T-helper 17 cell (primary cell): ENCODE measurements around the gene CTDP1. TPM values are rescaled to one million over a fixed set of nuclear protein-coding genes. Genes with fewer than 3 reads are reported as not detected.

Experiments used
- ATAC-seq: fragments of 150-1000 bp; cut with Tn5 transposase; 2 replicates; pipeline ENCODE4 v1.10.0; 2021; ENCODE audit warnings: mild to moderate bottlenecking, moderate library complexity
- DNase-seq, 3 donors: peaks; one replicate each; pipeline versions ENCODE4 v3.0.0 to v3.0.0-alpha.2; 2020 to 2021
- H3K9me3 ChIP-seq: one replicate; pipeline ENCODE4 v1.7.0; 2013; ENCODE audit warnings: low read length, mild to moderate bottlenecking; ENCODE audit not compliant: control insufficient read depth, poor library complexity, severe bottlenecking
- H3K27ac Mint-ChIP-seq: one replicate; pipeline ENCODE4 v1.8.0; 2022; ENCODE audit warnings: mild to moderate bottlenecking, moderate library complexity, mixed read lengths
- H3K27me3 Mint-ChIP-seq: one replicate; pipeline ENCODE4 v1.8.0; 2022; ENCODE audit warnings: mixed read lengths
- H3K36me3 Mint-ChIP-seq: one replicate; pipeline ENCODE4 v1.8.0; 2022; ENCODE audit warnings: low read depth, mixed read lengths
- H3K4me1 Mint-ChIP-seq: one replicate; pipeline ENCODE4 v1.8.0; 2022; ENCODE audit warnings: mild to moderate bottlenecking, mixed read lengths
- H3K4me3 Mint-ChIP-seq: one replicate; pipeline ENCODE4 v1.8.0; 2022; ENCODE audit warnings: mild to moderate bottlenecking, moderate library complexity, mixed read lengths
- total RNA-seq, 4 donors: library from RNA in 2 of 4; stranded (reverse) in 2 of 4; gene quantifications; one replicate each; pipeline ENCODE4 v1.2.3 and lab custom pipeline; 2022 to 2026

Gene CTDP1
- total RNA-seq, 2 donors from 2014 or later = 61.0 to 65.1 TPM

DNA sequence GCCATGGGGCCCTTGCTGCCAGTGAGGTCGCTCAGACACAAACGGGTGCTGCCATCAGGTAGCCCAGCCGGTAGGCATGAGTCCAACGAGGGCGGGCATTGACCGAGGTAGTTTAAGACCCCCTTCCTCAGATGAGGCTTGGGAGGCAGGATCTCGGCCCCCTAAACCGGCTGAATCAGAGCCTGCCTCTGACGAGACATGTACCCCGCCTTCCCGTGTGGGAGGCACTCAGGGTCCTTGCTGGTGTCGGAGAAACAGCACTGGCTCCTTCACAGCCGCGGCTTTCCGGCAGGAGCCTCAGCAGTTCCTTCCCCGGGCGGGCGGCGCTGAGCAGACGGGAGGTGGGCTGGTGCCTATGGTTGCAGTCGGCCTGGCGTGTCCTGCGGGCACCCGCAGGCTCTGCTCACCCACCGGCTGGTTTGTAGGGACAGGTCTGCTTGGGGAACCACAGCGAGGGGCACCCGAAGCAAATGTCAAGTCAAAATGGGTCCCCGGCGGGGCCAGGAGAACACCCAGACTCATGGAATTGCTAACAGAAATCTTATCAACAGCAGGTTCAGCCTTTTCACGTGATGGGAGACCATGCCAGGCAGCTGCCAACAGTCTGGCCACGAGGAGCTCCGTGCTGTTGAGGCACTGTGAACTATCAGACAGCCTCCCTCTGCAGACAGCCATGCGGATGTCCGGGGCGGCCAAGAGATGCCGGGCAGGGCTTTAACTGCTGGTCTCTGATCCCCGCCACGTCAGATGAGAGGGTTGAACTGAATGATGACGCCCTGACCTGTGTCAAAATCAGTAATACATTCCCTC lies 121.0 kb downstream of the CTDP1 start:
- H3K4me1 Mint-ChIP-seq = peaks cover 9% of the 10 kb centered on the region
- peaks cover 6% of the 10 kb centered on the region for H3K36me3 Mint-ChIP-seq
- DNase-seq (no peak), ATAC-seq (no peak)
- no peaks in the 10 kb centered on the region for H3K9me3 ChIP-seq
- H3K27ac Mint-ChIP-seq = no peak overlapping the region
- no peak overlapping the region for H3K4me3 Mint-ChIP-seq
- peaks cover 46% of the 10 kb centered on the region for H3K27me3 Mint-ChIP-seq

DNA sequence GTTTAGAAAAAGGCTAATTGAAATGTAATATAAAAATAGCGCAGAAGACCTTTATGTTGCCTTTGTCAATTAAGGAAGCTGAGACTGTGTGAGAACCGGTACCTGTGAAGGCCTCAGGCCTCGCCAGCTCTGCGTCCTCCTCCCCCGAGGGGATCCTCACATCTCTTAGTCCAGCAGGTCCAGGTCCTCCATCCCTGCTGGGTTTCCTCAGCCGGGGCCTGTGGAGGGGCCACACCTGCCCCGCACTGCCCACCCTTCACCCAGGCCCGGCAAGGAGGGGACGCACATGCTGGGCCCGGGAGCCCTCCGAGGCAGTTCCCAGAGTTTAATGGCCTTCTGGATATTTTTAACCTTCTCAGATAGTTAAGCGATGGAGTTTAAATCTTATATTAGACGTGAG lies 121.6 kb downstream of the CTDP1 start:
- Mint-ChIP-seq H3K36me3 (peaks cover 6% of the 10 kb centered on the region), H3K4me3 (no peak overlapping the region), H3K27ac (no peak overlapping the region), H3K4me1 (peaks cover 9% of the 10 kb centered on the region), H3K27me3 (peaks cover 40% of the 10 kb centered on the region)
- no peak for DNase-seq
- ATAC-seq = no peak
- H3K9me3 ChIP-seq = no peaks in the 10 kb centered on the region

DNA sequence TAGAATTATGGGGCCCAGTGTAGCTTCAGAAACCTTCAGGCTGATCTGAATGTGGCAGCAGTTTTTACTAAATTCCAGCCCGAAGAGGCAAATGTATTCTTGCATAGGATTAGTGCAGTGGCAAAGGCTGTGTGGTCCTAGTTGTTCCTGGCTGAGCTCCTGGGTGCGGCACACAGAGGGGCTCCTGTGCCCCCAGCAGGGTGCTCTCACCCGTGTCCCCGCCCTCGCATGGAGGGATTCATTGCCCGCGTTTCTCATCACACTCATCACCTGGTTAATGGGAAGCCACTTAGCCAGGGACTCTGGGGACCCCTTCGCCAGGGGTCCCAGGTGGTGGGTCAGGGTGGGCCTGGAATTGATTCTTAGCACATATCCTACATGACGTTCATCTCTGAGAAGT lies 122.0 kb downstream of the CTDP1 start:
- Mint-ChIP-seq H3K27me3 (peaks cover 36% of the 10 kb centered on the region), H3K4me3 (no peak overlapping the region), H3K27ac (no peak overlapping the region), H3K36me3 (peaks cover 6% of the 10 kb centered on the region), H3K4me1 (peaks cover 9% of the 10 kb centered on the region)
- ATAC-seq (no peak), DNase-seq (no peak)
- no peaks in the 10 kb centered on the region for H3K9me3 ChIP-seq

GRCh38 chr18:79802298-79802697 lies 122.7 kb downstream of the CTDP1 start:
- Mint-ChIP-seq H3K27ac (no peak overlapping the region), H3K4me1 (peaks cover 7% of the 10 kb centered on the region), H3K36me3 (peaks cover 4% of the 10 kb centered on the region), H3K4me3 (no peak overlapping the region), H3K27me3 (peaks cover 29% of the 10 kb centered on the region)
- no peak for ATAC-seq
- no peaks in the 10 kb centered on the region for H3K9me3 ChIP-seq
- DNase-seq = no peak

DNA sequence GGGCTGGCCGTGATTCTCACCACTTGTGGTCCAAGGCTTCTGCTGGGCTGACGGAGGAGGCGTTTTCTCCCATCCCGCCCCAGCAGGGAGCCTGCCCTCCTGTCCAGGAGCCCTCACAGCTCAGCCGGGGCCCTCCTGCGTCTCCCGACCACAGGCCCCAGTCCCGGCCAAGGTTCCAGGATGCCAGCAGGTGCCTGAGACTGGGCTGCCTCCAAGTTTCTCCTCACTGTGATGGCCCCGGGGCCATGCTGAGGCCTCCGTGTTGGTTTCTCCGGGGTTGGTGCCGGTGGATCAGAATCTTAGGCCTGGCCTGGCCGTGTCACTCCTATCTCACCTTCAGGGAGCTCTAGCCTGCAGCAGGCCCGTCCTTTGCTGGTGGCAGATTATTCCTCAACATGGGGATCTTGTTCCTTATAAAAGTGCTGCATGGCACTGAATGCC lies 124.0 kb downstream of the CTDP1 start:
- Mint-ChIP-seq H3K4me3 (no peak overlapping the region), H3K27me3 (peaks cover 25% of the 10 kb centered on the region), H3K27ac (no peak overlapping the region), H3K36me3 (peaks cover 2% of the 10 kb centered on the region), H3K4me1 (peaks cover 5% of the 10 kb centered on the region)
- DNase-seq = no peak
- H3K9me3 ChIP-seq = no peaks in the 10 kb centered on the region
- ATAC-seq = no peak

Other genes starting within 250 kb of the CTDP1 start
- gene KCNG2, start 118.1 kb downstream of the CTDP1 start, total RNA-seq = not detected